Upper lobe of left lung (tissue), 6 donors: ENCODE measurements around the gene PLA2G2A. TPM values are rescaled to one million over a fixed set of nuclear protein-coding genes. Genes with fewer than 3 reads are reported as not detected.

Experiments used
- ATAC-seq, 2 donors: fragments of 200-7000 bp; cut with Tn5 transposase; one replicate each; pipeline ENCODE4 v1.9.1; 2022; ENCODE audit warnings: mild to moderate bottlenecking in 2 of 2, moderate library complexity in 2 of 2; ENCODE audit not compliant: low FRiP score in 2 of 2
- DNase-seq, 2 donors: peaks; one replicate each; pipeline ENCODE4 v3.0.0-alpha.2; 2019 to 2020
- H3K27ac ChIP-seq, 4 donors: fragments of 200-600 bp; sonication (generic); one replicate each; pipeline ENCODE4 v1.5.1; 2016 to 2019
- H3K27me3 ChIP-seq, 4 donors: fragments of 200-600 bp; sonication (generic); one replicate each; pipeline ENCODE4 v1.5.1; 2017 to 2019
- H3K36me3 ChIP-seq, 4 donors: fragments of 200-600 bp; sonication (generic); one replicate each; pipeline ENCODE4 v1.5.1; 2016 to 2019
- H3K4me1 ChIP-seq, 4 donors: fragments of 200-600 bp; sonication (generic); one replicate each; pipeline ENCODE4 v1.5.1; 2018 to 2019
- H3K4me3 ChIP-seq, 4 donors: fragments of 200-600 bp; sonication (generic); one replicate each; pipeline ENCODE4 v1.5.1; 2017 to 2019; ENCODE audit warnings: mild to moderate bottlenecking in 2 of 4, moderate library complexity in 1 of 4
- H3K9me3 ChIP-seq, 4 donors: fragments of 200-600 bp; sonication (generic); one replicate each; pipeline ENCODE4 v1.5.1; 2018 to 2019
- EP300 ChIP-seq, 4 donors: sonication (generic); formaldehyde crosslinking; IDR thresholded peaks; one replicate each; pipeline ENCODE4 v1.5.1; 2017; ENCODE audit warnings: antibody characterized with exemption in 4 of 4, control low read depth in 2 of 4
- POLR2A ChIP-seq, 4 donors: fragments of 450-650 bp; IDR thresholded peaks; one replicate each; pipeline ENCODE4 v1.5.1; 2016 to 2017; ENCODE audit warnings: antibody characterized with exemption in 4 of 4, mild to moderate bottlenecking in 2 of 4
- POLR2AphosphoS5 ChIP-seq, 2 donors: sonication (generic); formaldehyde crosslinking; IDR thresholded peaks; one replicate each; pipeline ENCODE4 v1.5.1; 2017; ENCODE audit warnings: antibody characterized with exemption in 2 of 2
- WGBS, 2 donors: methylation state at CpG; one replicate each; pipeline ENCODE4 v1.1.5; 2017 to 2018; 5-methylcytosine and 5-hydroxymethylcytosine counted together
- total RNA-seq, 6 donors: library from RNA; depleted of rRNA in 4 of 6; stranded (reverse); fragments of >200 nt in 4 of 6; gene quantifications; one replicate each; pipeline versions ENCODE4 v1.1.0 to v1.2.1, GENCODE V29; 2016 to 2021
- TF ChIP-seq, protein P1 (sequence below), 6 experiments: fragments of 450-650 bp in 4 of 6; fragments of 200-600 bp in 2 of 6; sonication (generic) in 2 of 6; IDR thresholded peaks; one replicate each; pipeline ENCODE4 v1.5.1; 2016 to 2019; ENCODE audit warnings: antibody characterized with exemption in 6 of 6
- donor health status: DM: no; HTN: no; CAD: no; lungs with moderate emphysema.
- donor health status: DM: no; HTN: yes; CAD: no; lungs with severe emphysema.

Gene PLA2G2A
- total RNA-seq, 6 donors from 2014 or later, result 0.76 to 136 (median 14.9) TPM; not detected in 1

DNA sequence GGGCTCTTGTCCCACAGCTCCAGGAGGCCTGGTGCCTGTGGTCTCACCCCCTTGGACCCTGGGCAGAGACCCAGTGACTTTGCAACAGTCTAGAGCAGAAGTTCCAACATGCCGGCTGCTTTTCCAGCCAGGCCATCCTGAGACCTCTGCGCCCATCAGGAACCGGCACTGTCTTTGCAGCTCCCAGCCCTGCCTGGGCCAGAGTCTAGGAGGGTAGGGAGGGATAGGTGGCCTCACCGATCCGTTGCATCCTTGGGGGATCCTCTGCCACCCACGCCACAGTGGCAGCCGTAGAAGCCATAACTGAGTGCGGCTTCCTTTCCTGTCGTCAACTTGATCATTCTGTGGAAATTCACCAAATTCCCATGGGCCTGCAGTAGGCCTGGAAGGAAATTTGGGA is 1.3 kb downstream of the PLA2G2A start:
- Histone ChIP-seq H3K4me1 (peaks cover 0 to 21% (median 5%) of the 10 kb centered on the region in 4 donors), H3K36me3 (no peaks in the 10 kb centered on the region), H3K27me3 (no peaks in the 10 kb centered on the region), H3K27ac (no peak overlapping the region), H3K9me3 (no peaks in the 10 kb centered on the region), H3K4me3 (no peak overlapping the region)
- DNase-seq (peak in 1 of 2 donors; percentile 5), ATAC-seq (no peak)
- no peak for TF ChIP-seq POLR2A (IDR thresholded peaks at IDR 0.05)
- TF ChIP-seq, protein P1, sequence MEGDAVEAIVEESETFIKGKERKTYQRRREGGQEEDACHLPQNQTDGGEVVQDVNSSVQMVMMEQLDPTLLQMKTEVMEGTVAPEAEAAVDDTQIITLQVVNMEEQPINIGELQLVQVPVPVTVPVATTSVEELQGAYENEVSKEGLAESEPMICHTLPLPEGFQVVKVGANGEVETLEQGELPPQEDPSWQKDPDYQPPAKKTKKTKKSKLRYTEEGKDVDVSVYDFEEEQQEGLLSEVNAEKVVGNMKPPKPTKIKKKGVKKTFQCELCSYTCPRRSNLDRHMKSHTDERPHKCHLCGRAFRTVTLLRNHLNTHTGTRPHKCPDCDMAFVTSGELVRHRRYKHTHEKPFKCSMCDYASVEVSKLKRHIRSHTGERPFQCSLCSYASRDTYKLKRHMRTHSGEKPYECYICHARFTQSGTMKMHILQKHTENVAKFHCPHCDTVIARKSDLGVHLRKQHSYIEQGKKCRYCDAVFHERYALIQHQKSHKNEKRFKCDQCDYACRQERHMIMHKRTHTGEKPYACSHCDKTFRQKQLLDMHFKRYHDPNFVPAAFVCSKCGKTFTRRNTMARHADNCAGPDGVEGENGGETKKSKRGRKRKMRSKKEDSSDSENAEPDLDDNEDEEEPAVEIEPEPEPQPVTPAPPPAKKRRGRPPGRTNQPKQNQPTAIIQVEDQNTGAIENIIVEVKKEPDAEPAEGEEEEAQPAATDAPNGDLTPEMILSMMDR (IDR thresholded peaks at IDR 0.05), result no peak
- no peak for TF ChIP-seq POLR2AphosphoS5 (IDR thresholded peaks at IDR 0.05)
- TF ChIP-seq EP300 (IDR thresholded peaks at IDR 0.05), result no peak
- 86 to 89% methylated on average over 6 to 9 of the region's 9 CpGs for WGBS, 2 donors

DNA sequence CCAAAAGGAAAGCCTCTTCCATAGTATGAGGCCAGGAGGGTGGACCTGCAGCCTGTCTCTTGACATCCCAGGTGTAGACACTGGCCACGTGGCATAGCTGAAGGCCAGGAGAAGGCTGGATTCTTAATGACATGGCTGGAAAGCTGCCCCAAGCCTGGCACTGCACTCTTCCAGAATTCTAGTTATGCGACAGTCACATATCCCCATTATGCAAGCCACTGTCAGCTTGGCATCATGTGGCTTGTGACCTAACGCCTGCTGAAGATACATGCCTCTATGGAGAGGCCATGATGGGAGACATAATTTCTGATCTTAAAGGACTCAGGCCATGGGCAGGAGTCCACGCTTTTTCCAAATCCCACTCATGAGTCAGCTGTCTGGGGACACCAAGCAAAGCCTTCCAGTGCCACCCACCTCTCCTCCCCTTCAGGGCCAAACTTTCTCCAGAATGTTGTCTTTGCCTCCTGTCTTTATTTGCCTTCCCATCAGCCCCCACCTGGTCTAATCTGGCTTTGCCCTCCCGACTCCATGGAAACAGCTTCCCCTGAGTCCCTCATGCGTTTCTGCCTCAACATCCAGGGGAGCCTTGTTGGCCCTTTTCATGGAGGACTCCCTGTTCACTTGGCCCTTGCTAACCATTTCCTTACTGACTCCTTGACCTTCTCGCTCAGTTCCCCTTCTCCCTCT is 3.0 kb downstream of the PLA2G2A start:
- no peak for TF ChIP-seq EP300 (IDR thresholded peaks at IDR 0.05)
- TF ChIP-seq, protein P1 (IDR thresholded peaks at IDR 0.05), result no peak
- no peak for TF ChIP-seq POLR2A (IDR thresholded peaks at IDR 0.05)
- no peak for TF ChIP-seq POLR2AphosphoS5 (IDR thresholded peaks at IDR 0.05)
- 88 to 94% methylated on average over 4 to 7 of the region's 7 CpGs for WGBS, 2 donors
- Histone ChIP-seq H3K36me3 (no peaks in the 10 kb centered on the region), H3K27me3 (no peaks in the 10 kb centered on the region), H3K27ac (no peak overlapping the region), H3K4me1 (peaks cover 0 to 15% (median 5%) of the 10 kb centered on the region in 4 donors), H3K4me3 (no peak overlapping the region), H3K9me3 (no peaks in the 10 kb centered on the region)
- ATAC-seq (no peak), DNase-seq (no peak)

DNA sequence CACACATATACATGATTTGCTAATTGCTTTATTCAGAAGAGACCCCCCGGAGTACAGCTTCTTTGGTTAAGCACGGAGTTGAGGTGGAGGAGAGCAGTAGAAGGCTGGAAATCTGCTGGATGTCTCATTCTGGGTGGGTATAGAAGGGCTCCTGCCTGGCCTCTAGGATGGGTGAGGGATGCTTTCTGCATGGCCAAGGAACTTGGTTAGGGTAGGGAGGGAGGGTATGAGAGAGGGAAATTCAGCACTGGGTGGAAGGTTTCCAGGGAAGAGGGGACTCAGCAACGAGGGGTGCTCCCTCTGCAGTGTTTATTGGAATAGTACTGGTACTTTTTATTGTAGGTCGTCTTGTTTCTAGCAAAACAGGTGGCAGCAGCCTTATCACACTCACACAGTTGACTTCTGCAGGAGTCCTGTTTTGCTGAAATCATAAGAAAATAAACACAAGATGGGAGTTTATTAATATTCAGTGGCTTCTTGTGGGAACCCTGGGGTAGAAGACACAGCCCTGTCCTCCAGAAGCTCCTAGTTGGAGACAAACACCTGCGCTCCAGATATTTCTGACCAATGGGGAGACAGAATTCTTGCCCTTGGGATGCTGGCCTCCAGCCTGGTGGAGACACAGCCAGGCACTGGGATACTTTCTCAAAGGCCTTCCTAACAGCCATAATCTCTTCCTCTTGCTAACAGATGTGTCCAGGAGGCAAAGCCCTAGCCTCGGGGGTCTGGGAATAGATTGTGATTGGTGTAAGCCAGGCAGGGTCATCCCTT is 3.8 kb downstream of the PLA2G2A start:
- Histone ChIP-seq H3K27ac (no peak overlapping the region), H3K4me1 (peaks cover 0 to 14% (median 5%) of the 10 kb centered on the region in 4 donors), H3K9me3 (no peaks in the 10 kb centered on the region), H3K36me3 (no peaks in the 10 kb centered on the region), H3K27me3 (no peaks in the 10 kb centered on the region), H3K4me3 (no peak overlapping the region)
- DNase-seq (no peak), ATAC-seq (peak in 1 of 2 donors; percentile 3)
- TF ChIP-seq POLR2A (IDR thresholded peaks at IDR 0.05) (no peak), EP300 (IDR thresholded peaks at IDR 0.05) (no peak), POLR2AphosphoS5 (IDR thresholded peaks at IDR 0.05) (no peak)
- TF ChIP-seq, protein P1 (IDR thresholded peaks at IDR 0.05), result no peak
- WGBS, 2 donors, result 36 to 62% methylated on average over 5 to 6 of the region's 6 CpGs

DNA sequence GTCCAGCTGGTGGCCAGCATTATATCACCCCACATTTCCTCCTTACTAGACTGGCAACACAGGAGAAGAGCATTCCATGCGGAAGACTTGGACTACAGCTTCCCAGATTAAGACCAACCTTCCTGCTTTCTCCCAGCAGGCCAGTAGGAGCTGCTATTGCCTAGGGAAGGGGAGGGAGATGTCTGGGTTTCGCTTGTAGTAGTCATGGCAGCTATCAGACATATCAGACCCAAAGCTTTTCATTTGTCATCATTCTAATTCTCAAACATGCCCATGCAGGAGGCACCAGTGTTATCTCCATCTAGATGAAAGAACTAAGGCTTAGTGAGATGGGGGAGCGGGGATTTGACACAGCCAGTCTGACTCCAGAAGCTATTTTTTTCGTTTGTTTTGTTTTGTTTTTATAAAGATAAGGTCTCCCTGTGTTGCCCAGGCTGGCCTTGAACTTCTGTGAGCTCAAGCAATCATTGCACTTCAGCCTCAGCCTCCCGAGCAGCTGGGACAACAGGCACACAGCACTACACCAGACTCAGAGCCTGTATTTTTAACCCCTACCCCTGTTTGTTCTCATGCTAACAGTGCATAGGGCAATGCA is 4.5 kb downstream of the PLA2G2A start:
- no peaks in the 10 kb centered on the region for H3K36me3 ChIP-seq
- TF ChIP-seq POLR2A (IDR thresholded peaks at IDR 0.05) (no peak), POLR2AphosphoS5 (IDR thresholded peaks at IDR 0.05) (no peak), EP300 (IDR thresholded peaks at IDR 0.05) (no peak)
- TF ChIP-seq, protein P1 (IDR thresholded peaks at IDR 0.05), result peak; percentile 53 to 90 (median 64)
- ATAC-seq (peak; percentile 78 to 87), DNase-seq (peak in 1 of 2 donors; percentile 35)
- no peaks in the 10 kb centered on the region for H3K9me3 ChIP-seq
- peaks cover 0 to 7% (median 5%) of the 10 kb centered on the region in 4 donors for H3K4me1 ChIP-seq
- no peak overlapping the region for H3K27ac ChIP-seq
- H3K27me3 ChIP-seq, result no peaks in the 10 kb centered on the region
- H3K4me3 ChIP-seq, result no peak overlapping the region
- 13 to 15% methylated on average over 5 of the region's 5 CpGs for WGBS, 2 donors
